ENCODE data around the gene PRRC2A. TPM values are rescaled to one million over a fixed set of nuclear protein-coding genes. Genes with fewer than 3 reads are reported as not detected.

Gene PRRC2A
- total RNA-seq, 1 experiment from 2014 or later: 383 TPM

DNA sequence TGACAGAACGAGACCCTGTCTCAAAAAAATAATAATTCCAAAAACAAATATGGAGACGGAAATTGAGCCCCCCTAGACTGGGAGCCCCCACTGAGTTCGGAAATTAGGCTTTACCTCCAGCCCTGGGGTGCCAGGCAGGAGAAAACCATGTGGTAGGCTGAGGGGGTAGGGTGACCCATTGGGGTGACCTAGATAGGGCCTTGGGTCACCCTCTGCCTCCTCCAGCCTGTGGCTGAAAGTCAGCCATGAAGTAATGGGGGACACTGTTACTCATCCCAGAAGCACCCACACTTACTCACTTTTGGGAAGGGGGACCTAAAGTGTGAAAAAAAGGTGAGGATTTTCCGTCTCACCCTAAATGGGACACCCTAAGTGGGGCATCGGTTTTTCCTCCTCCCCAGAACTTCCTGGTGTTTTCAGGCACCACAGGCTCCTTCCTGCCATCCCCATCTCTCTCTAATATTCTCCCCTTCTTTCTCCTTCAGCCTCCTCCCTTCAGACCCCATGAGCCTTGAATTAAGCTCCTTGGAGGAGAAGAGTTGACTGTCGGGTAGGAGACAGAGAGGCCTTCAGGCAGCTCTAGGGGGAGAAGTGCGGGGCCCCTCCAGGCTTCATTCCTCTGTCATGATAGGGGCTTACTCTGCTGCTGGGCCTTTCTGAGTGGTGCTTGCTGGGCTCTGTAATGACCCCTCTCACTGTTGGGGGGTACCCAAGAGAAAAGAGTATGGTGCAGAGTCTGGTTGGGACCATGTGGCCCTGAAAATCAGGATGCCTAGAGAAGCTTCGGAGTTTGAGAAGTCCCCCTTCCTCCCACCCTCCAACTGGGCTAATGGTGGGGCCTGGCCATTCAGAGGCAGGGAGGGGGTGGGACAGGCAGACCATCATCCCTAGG is 40.7 kb upstream of the PRRC2A start:
- Histone ChIP-seq H3K4me1 (ENCODE audit: insufficient read depth, low read length) (peaks cover 2% of the 10 kb centered on the region; the same call in 1 of the 2 replicates), H3K4me2 (ENCODE audit: insufficient read depth, insufficient read length, low read length) (peak overlapping the region; percentile 67), H2AK5ac (ENCODE audit: insufficient read length, low read length) (no peak overlapping the region), H4K91ac (ENCODE audit: insufficient read length, low read depth, low read length) (no peak overlapping the region), H2AFZ (ENCODE audit: low read length) (no peak overlapping the region), H3K79me2 (ENCODE audit: insufficient read depth, low read length) (no peaks in the 10 kb centered on the region), H3K9me3 (ENCODE audit: control insufficient read depth, low read depth, low read length) (no peaks in the 10 kb centered on the region), H3K14ac (ENCODE audit: insufficient read depth, low read length) (no peak overlapping the region), H3K18ac (ENCODE audit: insufficient read length, low read depth, low read length) (no peak overlapping the region), H3K27ac (ENCODE audit: insufficient read length, low read depth, low read length) (no peak overlapping the region), H2BK5ac (ENCODE audit: insufficient read length, low read length) (no peak overlapping the region), H4K5ac (ENCODE audit: insufficient read length, low read depth, low read length) (no peak overlapping the region), H2BK15ac (ENCODE audit: low read depth, low read length) (no peak overlapping the region), H3K4ac (ENCODE audit: low read depth, low read length) (no peak overlapping the region), H3K23ac (ENCODE audit: insufficient read length, low read depth, low read length) (no peak overlapping the region), H3K79me1 (ENCODE audit: insufficient read depth, low read depth, low read length, poor library complexity, severe bottlenecking) (no peaks in the 10 kb centered on the region), H3K23me2 (ENCODE audit: insufficient read length, low read depth, low read length, poor library complexity, severe bottlenecking) (peaks cover 11% of the 10 kb centered on the region), H2BK120ac (ENCODE audit: low read depth, low read length, poor library complexity, severe bottlenecking) (no peak overlapping the region), H3K27me3 (ENCODE audit: insufficient read depth, low read length) (no peaks in the 10 kb centered on the region), H3T11ph (ENCODE audit: low read length) (no peak overlapping the region), H4K8ac (replicated peaks; ENCODE audit: insufficient read length, low read depth, low read length) (no peak overlapping the region), H4K20me1 (ENCODE audit: control insufficient read depth, insufficient read depth, insufficient read length) (no peaks in the 10 kb centered on the region), H3K9ac (ENCODE audit: extremely low read depth, insufficient read length, low read length) (no peak overlapping the region), H2BK20ac (ENCODE audit: low read depth, low read length, poor library complexity, severe bottlenecking) (no peak overlapping the region), H2BK12ac (ENCODE audit: insufficient read length, low read depth, low read length) (peak overlapping the region; percentile 57), H3K56ac (ENCODE audit: insufficient read length, low read depth, low read length) (no peak overlapping the region)
- no peaks in the 10 kb centered on the region; a peak in 1 of 5 replicates for H3K9me3 Mint-ChIP-seq
- H3K36me3 Mint-ChIP-seq (ENCODE audit: insufficient read depth in 1 of 3, low read depth in 3 of 3): no peaks in the 10 kb centered on the region
- H3K4me3 Mint-ChIP-seq: peak overlapping the region; percentile 84 to 94
- H3K4me1 Mint-ChIP-seq: peaks cover 30 to 31% of the 10 kb centered on the region in 2 experiments
- TF ChIP-seq, protein P1, sequence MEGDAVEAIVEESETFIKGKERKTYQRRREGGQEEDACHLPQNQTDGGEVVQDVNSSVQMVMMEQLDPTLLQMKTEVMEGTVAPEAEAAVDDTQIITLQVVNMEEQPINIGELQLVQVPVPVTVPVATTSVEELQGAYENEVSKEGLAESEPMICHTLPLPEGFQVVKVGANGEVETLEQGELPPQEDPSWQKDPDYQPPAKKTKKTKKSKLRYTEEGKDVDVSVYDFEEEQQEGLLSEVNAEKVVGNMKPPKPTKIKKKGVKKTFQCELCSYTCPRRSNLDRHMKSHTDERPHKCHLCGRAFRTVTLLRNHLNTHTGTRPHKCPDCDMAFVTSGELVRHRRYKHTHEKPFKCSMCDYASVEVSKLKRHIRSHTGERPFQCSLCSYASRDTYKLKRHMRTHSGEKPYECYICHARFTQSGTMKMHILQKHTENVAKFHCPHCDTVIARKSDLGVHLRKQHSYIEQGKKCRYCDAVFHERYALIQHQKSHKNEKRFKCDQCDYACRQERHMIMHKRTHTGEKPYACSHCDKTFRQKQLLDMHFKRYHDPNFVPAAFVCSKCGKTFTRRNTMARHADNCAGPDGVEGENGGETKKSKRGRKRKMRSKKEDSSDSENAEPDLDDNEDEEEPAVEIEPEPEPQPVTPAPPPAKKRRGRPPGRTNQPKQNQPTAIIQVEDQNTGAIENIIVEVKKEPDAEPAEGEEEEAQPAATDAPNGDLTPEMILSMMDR (conservative IDR thresholded peaks at IDR 0.05): no peak
- H3K27ac Mint-ChIP-seq: no peak overlapping the region; a peak in 1 of 7 replicates
- H3K27me3 Mint-ChIP-seq (ENCODE audit: low read depth): peaks cover 42% of the 10 kb centered on the region
- WGBS (ENCODE audit: extremely low coverage, insufficient read length, low lambda C conversion rate): no CpG with 5 or more reads among the region's 8 CpGs
- DNase-seq: no peak

Measured in H9 (cell line).